ENCODE results near the gene SELENOF. TPM values are rescaled to one million over a fixed set of nuclear protein-coding genes. Genes with fewer than 3 reads are reported as not detected.

SELENOF gene
- total RNA-seq, 3 donors from 2014 or later = 109 to 215 (median 162) TPM

- intact Hi-C loops (cut with DNase I; ENCODE audit: low total_unique reads) = no loop called here
- no peak overlapping the region for H3K27ac ChIP-seq
- TF ChIP-seq POLR2AphosphoS5 (IDR thresholded peaks at IDR 0.05) (no peak), POLR2A (IDR thresholded peaks at IDR 0.05) (no peak), CTCF (IDR thresholded peaks at IDR 0.05) (no peak)
- no peaks in the 10 kb centered on the region for H3K4me1 ChIP-seq
- no peak for DNase-seq (ENCODE audit: low spot score in 2 of 2)
- no peaks in the 10 kb centered on the region for H3K36me3 ChIP-seq
- no peaks in the 10 kb centered on the region for H3K9me3 ChIP-seq
- H3K27me3 ChIP-seq = no peaks in the 10 kb centered on the region
- no peak overlapping the region for H3K4me3 ChIP-seq
Measured at GRCh38 chr1:86861424-86861823, 52.5 kb downstream of the SELENOF start.

GRCh38 chr1:86860424-86860823 lies 53.5 kb downstream of the SELENOF start:
- H3K4me3 ChIP-seq = no peak overlapping the region
- no peak overlapping the region for H3K27ac ChIP-seq
- no peak for DNase-seq (ENCODE audit: low spot score in 2 of 2)
- H3K9me3 ChIP-seq = no peaks in the 10 kb centered on the region
- no peak for TF ChIP-seq POLR2AphosphoS5 (IDR thresholded peaks at IDR 0.05)
- TF ChIP-seq CTCF (IDR thresholded peaks at IDR 0.05) = no peak
- no peak for TF ChIP-seq POLR2A (IDR thresholded peaks at IDR 0.05)
- intact Hi-C loops (cut with DNase I; ENCODE audit: low total_unique reads) = no loop called here
- H3K36me3 ChIP-seq = no peaks in the 10 kb centered on the region
- no peaks in the 10 kb centered on the region for H3K27me3 ChIP-seq
- H3K4me1 ChIP-seq = no peaks in the 10 kb centered on the region

- TF ChIP-seq CTCF (IDR thresholded peaks at IDR 0.05) (no peak), POLR2AphosphoS5 (IDR thresholded peaks at IDR 0.05) (no peak), POLR2A (IDR thresholded peaks at IDR 0.05) (no peak)
- Histone ChIP-seq H3K4me1 (no peaks in the 10 kb centered on the region), H3K27ac (no peak overlapping the region), H3K27me3 (no peaks in the 10 kb centered on the region), H3K9me3 (no peaks in the 10 kb centered on the region), H3K4me3 (no peak overlapping the region), H3K36me3 (no peaks in the 10 kb centered on the region)
- DNase-seq (ENCODE audit: low spot score in 2 of 2) = no peak
- intact Hi-C loops (cut with DNase I; ENCODE audit: low total_unique reads) = no loop called here
Measured at GRCh38 chr1:86860020-86860419, 53.9 kb downstream of the SELENOF start.

- Histone ChIP-seq H3K9me3 (no peaks in the 10 kb centered on the region), H3K27me3 (no peaks in the 10 kb centered on the region), H3K4me1 (no peaks in the 10 kb centered on the region), H3K36me3 (no peaks in the 10 kb centered on the region), H3K4me3 (no peak overlapping the region), H3K27ac (no peak overlapping the region)
- intact Hi-C loops (cut with DNase I; ENCODE audit: low total_unique reads) = no loop called here
- TF ChIP-seq CTCF (IDR thresholded peaks at IDR 0.05) (no peak), POLR2A (IDR thresholded peaks at IDR 0.05) (no peak), POLR2AphosphoS5 (IDR thresholded peaks at IDR 0.05) (no peak)
- DNase-seq (ENCODE audit: low spot score in 2 of 2) = no peak
Measured at GRCh38 chr1:86858524-86859261, 55.2 kb downstream of the SELENOF start.

- TF ChIP-seq POLR2A (IDR thresholded peaks at IDR 0.05) = no peak
- TF ChIP-seq CTCF (IDR thresholded peaks at IDR 0.05) = no peak
- TF ChIP-seq POLR2AphosphoS5 (IDR thresholded peaks at IDR 0.05) = no peak
- Histone ChIP-seq H3K4me1 (no peaks in the 10 kb centered on the region), H3K36me3 (no peaks in the 10 kb centered on the region), H3K4me3 (no peak overlapping the region), H3K27me3 (no peaks in the 10 kb centered on the region), H3K27ac (no peak overlapping the region), H3K9me3 (no peaks in the 10 kb centered on the region)
- DNase-seq (ENCODE audit: low spot score in 2 of 2) = no peak
- intact Hi-C loops (cut with DNase I; ENCODE audit: low total_unique reads) = no loop called here
Measured at GRCh38 chr1:86856196-86856595, 57.7 kb downstream of the SELENOF start.

Measured in breast epithelium (tissue), 4 donors.